GM23338 (cell line): ENCODE results near the gene OR52I1. TPM values are rescaled to one million over a fixed set of nuclear protein-coding genes. Genes with fewer than 3 reads are reported as not detected.

Experiments
- ATAC-seq: fragments of 200-7000 bp; cut with Tn5 transposase; 3 replicates; pipeline ENCODE4 v1.9.1; 2020
- DNase-seq: peaks from one replicate; pipeline ENCODE4 v3.0.0-alpha.2; 2015; ENCODE audit warnings: low spot score
- H2AFZ ChIP-seq: fragments of 200-600 bp; sonication (generic); 2 replicates; pipeline ENCODE4 v1.8.0; 2016; ENCODE audit warnings: antibody characterized with exemption, mild to moderate bottlenecking, moderate library complexity
- H3F3A ChIP-seq: fragments of 200-600 bp; sonication (generic); replicated peaks from 2 replicates; pipeline ENCODE4 v1.8.0; 2017; ENCODE audit warnings: antibody characterized with exemption, mixed run types, low read depth
- H3K27ac ChIP-seq: fragments of 200-600 bp; sonication (generic); 2 replicates; pipeline ENCODE4 v1.6.1; 2016; ENCODE audit warnings: low read depth
- H3K27me3 ChIP-seq: fragments of 200-600 bp; sonication (generic); 2 replicates; pipeline ENCODE4 v1.8.0; 2016; ENCODE audit warnings: mild to moderate bottlenecking, mixed run types, moderate library complexity; ENCODE audit not compliant: insufficient read depth
- H3K36me3 ChIP-seq: fragments of 200-600 bp; sonication (generic); 2 replicates; pipeline ENCODE4 v1.8.0; 2016; ENCODE audit warnings: mild to moderate bottlenecking; ENCODE audit not compliant: insufficient read depth
- H3K4me1 ChIP-seq: fragments of 200-600 bp; sonication (generic); 2 replicates; pipeline ENCODE4 v1.8.0; 2016; ENCODE audit warnings: mild to moderate bottlenecking, moderate library complexity; ENCODE audit not compliant: insufficient read depth
- H3K4me2 ChIP-seq: fragments of 200-600 bp; sonication (generic); 2 replicates; pipeline ENCODE4 v1.7.1; 2017; ENCODE audit warnings: mixed run types
- H3K4me3 ChIP-seq: fragments of 200-600 bp; sonication (generic); 2 replicates; pipeline ENCODE4 v1.6.1; 2016; ENCODE audit warnings: mixed run types
- H3K79me2 ChIP-seq: fragments of 200-600 bp; sonication (generic); replicated peaks from 2 replicates; pipeline ENCODE4 v1.8.0; 2017; ENCODE audit warnings: mild to moderate bottlenecking; ENCODE audit not compliant: insufficient read depth
- H3K9me2 ChIP-seq: fragments of 200-600 bp; sonication (generic); 2 replicates; pipeline ENCODE4 v1.8.0; 2017; ENCODE audit not compliant: insufficient read depth
- H4K20me1 ChIP-seq: fragments of 200-600 bp; sonication (generic); replicated peaks from 2 replicates; pipeline ENCODE4 v1.8.0; 2017; ENCODE audit warnings: mild to moderate bottlenecking; ENCODE audit not compliant: insufficient read depth
- H3K27ac Mint-ChIP-seq: 2 replicates; pipeline ENCODE4 v1.8.0; 2020; ENCODE audit warnings: inconsistent platforms, mild to moderate bottlenecking, moderate library complexity, mixed read lengths
- H3K27me3 Mint-ChIP-seq: 3 replicates; pipeline ENCODE4 v1.8.0; 2022; ENCODE audit warnings: low read depth, mild to moderate bottlenecking, moderate library complexity, mixed read lengths, inconsistent platforms; ENCODE audit not compliant: insufficient read depth, poor library complexity
- H3K36me3 Mint-ChIP-seq: 3 replicates; pipeline ENCODE4 v1.8.0; 2021; ENCODE audit warnings: low read depth, mild to moderate bottlenecking, inconsistent platforms, moderate library complexity, mixed read lengths
- H3K4me1 Mint-ChIP-seq: 3 replicates; pipeline ENCODE4 v1.8.0; 2020; ENCODE audit warnings: mild to moderate bottlenecking, inconsistent platforms, mixed read lengths
- H3K4me3 Mint-ChIP-seq: 3 replicates; pipeline ENCODE4 v1.8.0; 2021; ENCODE audit warnings: moderate library complexity, mild to moderate bottlenecking, inconsistent platforms, mixed read lengths
- H3K9me3 Mint-ChIP-seq: 3 replicates; pipeline ENCODE4 v1.8.0; 2020; ENCODE audit warnings: moderate library complexity, mild to moderate bottlenecking, inconsistent platforms, mixed read lengths
- CTCF ChIP-seq, 2 experiments: fragments of 200-600 bp in 1 of 2; sonication (generic) in 1 of 2; conservative IDR thresholded peaks; 2 replicates each; pipeline versions ENCODE4 v1.5.1 to v1.6.1; 2016 to 2017; ENCODE audit warnings: antibody characterized with exemption in 2 of 2, low read depth in 2 of 2, mild to moderate bottlenecking in 2 of 2, moderate library complexity in 1 of 2
- ETS1 ChIP-seq: IDR thresholded peaks from 2 replicates; pipeline ENCODE4 v1.6.1; 2016; ENCODE audit warnings: antibody characterized with exemption
- EZH2 ChIP-seq: fragments of 200-600 bp; sonication (generic); IDR thresholded peaks from one replicate; pipeline ENCODE4 v1.8.0; 2017; ENCODE audit warnings: antibody characterized with exemption, mild to moderate bottlenecking, low read depth; ENCODE audit not compliant: unreplicated experiment
- NANOG ChIP-seq: IDR thresholded peaks from 2 replicates; pipeline ENCODE4 v1.6.1; 2016; ENCODE audit warnings: antibody characterized with exemption, borderline replicate concordance
- POLR2AphosphoS5 ChIP-seq: IDR thresholded peaks from 2 replicates; pipeline ENCODE4 v1.6.1; 2016; ENCODE audit warnings: antibody characterized with exemption, low read depth
- polyA plus RNA-seq: library from polyadenylated mRNA; unstranded; fragments of >200 nt; fragmentation: Nextera tagmentation; extraction: Ambion mirVana; gene quantifications from 2 replicates; pipeline ENCODE4 v1.2.1, GENCODE V29; 2016
- total RNA-seq: library from RNA; depleted of rRNA; stranded (reverse); fragments of >200 nt; shearing (Covaris generic); gene quantifications from 2 replicates; pipeline ENCODE4 v1.2.3, GENCODE V29; 2014
- TF ChIP-seq, protein P1 (sequence below): IDR thresholded peaks from one replicate; pipeline ENCODE4 v1.6.1; 2018; ENCODE audit warnings: antibody characterized with exemption; ENCODE audit not compliant: unreplicated experiment

The OR52I1 gene
- total and polyA plus RNA-seq, 2 experiments from 2014 or later = not detected

DNA sequence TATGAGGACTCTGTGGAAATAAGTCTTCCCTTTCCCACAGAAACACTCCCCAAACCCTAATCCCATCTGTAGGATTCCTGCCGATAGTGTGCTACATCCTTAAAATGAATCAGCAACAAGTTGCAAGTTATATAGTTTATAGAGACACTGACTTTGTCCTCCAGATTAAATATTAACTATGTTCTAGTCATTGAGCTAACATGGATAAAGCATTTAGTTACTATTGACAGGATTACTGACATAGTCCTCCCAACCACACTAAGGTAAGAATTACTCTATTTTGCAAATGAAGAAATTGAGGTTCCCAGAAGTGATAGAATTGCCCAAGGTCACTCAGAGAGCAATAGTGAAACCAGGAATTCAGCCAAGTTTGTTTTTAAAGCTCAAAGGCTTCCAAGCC is 47.0 kb upstream of the OR52I1 start:
- ATAC-seq = no peak
- no peaks in the 10 kb centered on the region for H3K4me1 Mint-ChIP-seq

More for the DNA sequence above, 47.0 kb upstream of the OR52I1 start:
- Mint-ChIP-seq H3K9me3 (peaks cover 8% of the 10 kb centered on the region; the same call in 2 of the 3 replicates), H3K36me3 (no peaks in the 10 kb centered on the region), H3K27me3 (no peaks in the 10 kb centered on the region), H3K27ac (no peak overlapping the region), H3K4me3 (no peak overlapping the region)
- TF ChIP-seq, protein P1, sequence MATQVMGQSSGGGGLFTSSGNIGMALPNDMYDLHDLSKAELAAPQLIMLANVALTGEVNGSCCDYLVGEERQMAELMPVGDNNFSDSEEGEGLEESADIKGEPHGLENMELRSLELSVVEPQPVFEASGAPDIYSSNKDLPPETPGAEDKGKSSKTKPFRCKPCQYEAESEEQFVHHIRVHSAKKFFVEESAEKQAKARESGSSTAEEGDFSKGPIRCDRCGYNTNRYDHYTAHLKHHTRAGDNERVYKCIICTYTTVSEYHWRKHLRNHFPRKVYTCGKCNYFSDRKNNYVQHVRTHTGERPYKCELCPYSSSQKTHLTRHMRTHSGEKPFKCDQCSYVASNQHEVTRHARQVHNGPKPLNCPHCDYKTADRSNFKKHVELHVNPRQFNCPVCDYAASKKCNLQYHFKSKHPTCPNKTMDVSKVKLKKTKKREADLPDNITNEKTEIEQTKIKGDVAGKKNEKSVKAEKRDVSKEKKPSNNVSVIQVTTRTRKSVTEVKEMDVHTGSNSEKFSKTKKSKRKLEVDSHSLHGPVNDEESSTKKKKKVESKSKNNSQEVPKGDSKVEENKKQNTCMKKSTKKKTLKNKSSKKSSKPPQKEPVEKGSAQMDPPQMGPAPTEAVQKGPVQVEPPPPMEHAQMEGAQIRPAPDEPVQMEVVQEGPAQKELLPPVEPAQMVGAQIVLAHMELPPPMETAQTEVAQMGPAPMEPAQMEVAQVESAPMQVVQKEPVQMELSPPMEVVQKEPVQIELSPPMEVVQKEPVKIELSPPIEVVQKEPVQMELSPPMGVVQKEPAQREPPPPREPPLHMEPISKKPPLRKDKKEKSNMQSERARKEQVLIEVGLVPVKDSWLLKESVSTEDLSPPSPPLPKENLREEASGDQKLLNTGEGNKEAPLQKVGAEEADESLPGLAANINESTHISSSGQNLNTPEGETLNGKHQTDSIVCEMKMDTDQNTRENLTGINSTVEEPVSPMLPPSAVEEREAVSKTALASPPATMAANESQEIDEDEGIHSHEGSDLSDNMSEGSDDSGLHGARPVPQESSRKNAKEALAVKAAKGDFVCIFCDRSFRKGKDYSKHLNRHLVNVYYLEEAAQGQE = no peak
- TF ChIP-seq ETS1 (no peak), CTCF (conservative IDR thresholded peaks at IDR 0.05; ENCODE audit: low read depth in 2 of 2) (no peak), NANOG (no peak), POLR2AphosphoS5 (no peak), EZH2 (no peak)
- Histone ChIP-seq H3K27me3 (no peaks in the 10 kb centered on the region), H2AFZ (no peak overlapping the region), H3K4me2 (no peak overlapping the region), H3K4me1 (no peaks in the 10 kb centered on the region), H3K4me3 (no peak overlapping the region), H3F3A (no peaks in the 10 kb centered on the region), H3K27ac (no peak overlapping the region), H3K9me2 (peaks cover 3% of the 10 kb centered on the region; the same call in 1 of the 2 replicates), H3K79me2 (no peaks in the 10 kb centered on the region), H3K36me3 (no peaks in the 10 kb centered on the region), H4K20me1 (no peaks in the 10 kb centered on the region)
- no peak for DNase-seq
